ENCODE measurements around the gene MGAT4B. TPM values are rescaled to one million over a fixed set of nuclear protein-coding genes. Genes with fewer than 3 reads are reported as not detected.

MGAT4B gene
- total RNA-seq, 1 experiment from 2014 or later, result 238 TPM

GRCh38 chr5:179771311-179771895 lies 35.3 kb downstream of the MGAT4B start:
- DNase-seq, result no peak
- Histone ChIP-seq H3K27me3 (no peaks in the 10 kb centered on the region), H3K9me3 (no peaks in the 10 kb centered on the region), H3K36me3 (peaks cover 97% of the 10 kb centered on the region), H3K4me3 (no peak overlapping the region)

- H3K36me3 ChIP-seq, result peaks cover 90% of the 10 kb centered on the region
- H3K27me3 ChIP-seq, result no peaks in the 10 kb centered on the region
- H3K4me3 ChIP-seq, result no peak overlapping the region
- no peaks in the 10 kb centered on the region for H3K9me3 ChIP-seq
- DNase-seq, result no peak
Measured at GRCh38 chr5:179769796-179770195, 36.9 kb downstream of the MGAT4B start.

GRCh38 chr5:179769271-179769670 lies 37.4 kb downstream of the MGAT4B start:
- Histone ChIP-seq H3K27me3 (no peaks in the 10 kb centered on the region), H3K9me3 (no peaks in the 10 kb centered on the region), H3K4me3 (no peak overlapping the region), H3K36me3 (peaks cover 85% of the 10 kb centered on the region)
- no peak for DNase-seq

- DNase-seq, result no peak
- H3K27me3 ChIP-seq, result no peaks in the 10 kb centered on the region
- peaks cover 81% of the 10 kb centered on the region for H3K36me3 ChIP-seq
- H3K4me3 ChIP-seq, result no peak overlapping the region
- no peaks in the 10 kb centered on the region for H3K9me3 ChIP-seq
Measured at GRCh38 chr5:179768326-179769085, 38.2 kb downstream of the MGAT4B start.

- DNase-seq, result no peak
- Histone ChIP-seq H3K4me3 (no peak overlapping the region), H3K9me3 (no peaks in the 10 kb centered on the region), H3K27me3 (no peaks in the 10 kb centered on the region), H3K36me3 (peaks cover 72% of the 10 kb centered on the region)
Measured at GRCh38 chr5:179767496-179768100, 39.1 kb downstream of the MGAT4B start.

GRCh38 chr5:179766726-179767455 lies 39.8 kb downstream of the MGAT4B start:
- Histone ChIP-seq H3K27me3 (no peaks in the 10 kb centered on the region), H3K36me3 (peaks cover 65% of the 10 kb centered on the region), H3K9me3 (no peaks in the 10 kb centered on the region), H3K4me3 (no peak overlapping the region)
- DNase-seq, result no peak

GRCh38 chr5:179766021-179766725 lies 40.5 kb downstream of the MGAT4B start:
- DNase-seq, result peak; percentile 18
- no peaks in the 10 kb centered on the region for H3K9me3 ChIP-seq
- no peak overlapping the region for H3K4me3 ChIP-seq
- H3K36me3 ChIP-seq, result peaks cover 58% of the 10 kb centered on the region
- H3K27me3 ChIP-seq, result no peaks in the 10 kb centered on the region

GRCh38 chr5:179765400-179765799 lies 41.3 kb downstream of the MGAT4B start:
- Histone ChIP-seq H3K36me3 (peaks cover 50% of the 10 kb centered on the region), H3K4me3 (no peak overlapping the region), H3K27me3 (no peaks in the 10 kb centered on the region), H3K9me3 (no peaks in the 10 kb centered on the region)
- DNase-seq, result peak; percentile 89

GRCh38 chr5:179764056-179764455 lies 42.6 kb downstream of the MGAT4B start:
- H3K27me3 ChIP-seq, result no peaks in the 10 kb centered on the region
- DNase-seq, result no peak
- H3K36me3 ChIP-seq, result peaks cover 37% of the 10 kb centered on the region
- H3K9me3 ChIP-seq, result no peaks in the 10 kb centered on the region
- no peak overlapping the region for H3K4me3 ChIP-seq

GRCh38 chr5:179763215-179763945 lies 43.3 kb downstream of the MGAT4B start:
- H3K9me3 ChIP-seq, result no peaks in the 10 kb centered on the region
- H3K27me3 ChIP-seq, result no peaks in the 10 kb centered on the region
- peak; percentile 71 for DNase-seq
- H3K4me3 ChIP-seq, result no peak overlapping the region
- H3K36me3 ChIP-seq, result peaks cover 30% of the 10 kb centered on the region

- H3K4me3 ChIP-seq, result no peak overlapping the region
Measured at GRCh38 chr5:179762781-179763176, 43.9 kb downstream of the MGAT4B start.

GRCh38 chr5:179762079-179762780 lies 44.4 kb downstream of the MGAT4B start:
- H3K4me3 ChIP-seq, result no peak overlapping the region
- H3K27me3 ChIP-seq, result no peaks in the 10 kb centered on the region
- DNase-seq, result peak; percentile 38
- no peaks in the 10 kb centered on the region for H3K9me3 ChIP-seq
- H3K36me3 ChIP-seq, result peaks cover 20% of the 10 kb centered on the region

More at GRCh38 chr5:179762781-179763176, 43.9 kb downstream of the MGAT4B start:
- Histone ChIP-seq H3K27me3 (no peaks in the 10 kb centered on the region), H3K9me3 (no peaks in the 10 kb centered on the region), H3K36me3 (peaks cover 25% of the 10 kb centered on the region)
- DNase-seq, result no peak

GRCh38 chr5:179759581-179760551 lies 46.8 kb downstream of the MGAT4B start:
- peak; percentile 10 for DNase-seq
- Histone ChIP-seq H3K36me3 (peaks cover 4% of the 10 kb centered on the region), H3K27me3 (no peaks in the 10 kb centered on the region), H3K4me3 (no peak overlapping the region), H3K9me3 (no peaks in the 10 kb centered on the region)

GRCh38 chr5:179758955-179759354 lies 47.7 kb downstream of the MGAT4B start:
- H3K9me3 ChIP-seq, result no peaks in the 10 kb centered on the region
- DNase-seq, result no peak

More at GRCh38 chr5:179758955-179759354, 47.7 kb downstream of the MGAT4B start:
- Histone ChIP-seq H3K4me3 (no peak overlapping the region), H3K36me3 (peaks cover under 1% of the 10 kb centered on the region), H3K27me3 (no peaks in the 10 kb centered on the region)
